ENCODE data around the gene SLC43A2. TPM values are rescaled to one million over a fixed set of nuclear protein-coding genes. Genes with fewer than 3 reads are reported as not detected.
A peak's percentile ranks its signal among the peaks of the same experiment; 100 is the strongest.

The SLC43A2 gene
- total and polyA plus RNA-seq, 10 of the 15 experiments (the other 5 are each of a cell fraction or from before 2014, with no cell fraction given) = 0.03 to 14.0 (median 5.3) TPM

GRCh38 chr17:1626333-1626732 is 2.3 kb downstream of the SLC43A2 start (continued):
- TF ChIP-seq ELK1 (IDR thresholded peaks at IDR 0.05; ENCODE audit: low read depth, low read length) (no peak), RELA (IDR thresholded peaks at IDR 0.05; ENCODE audit: borderline replicate concordance, partially characterized antibody) (no peak), TCF3 (IDR thresholded peaks at IDR 0.05; ENCODE audit: borderline replicate concordance, insufficient read depth, low read depth, low read length) (no peak), ZNF384 (IDR thresholded peaks at IDR 0.05; ENCODE audit: borderline replicate concordance, low read depth, low read length) (no peak)

GRCh38 chr17:1625581-1625980 is 3.1 kb downstream of the SLC43A2 start:
- POLR2A ChIA-PET = interaction anchor here (0.6 to 6.0 kb wide), 8 partner anchors 12 to 260 kb away, joined by 3 to 56 read pairs (median 5); partner anchors contain the start of genes INPP5K and RILP
- H4K20me1 ChIP-seq (ENCODE audit: control insufficient read depth, insufficient read depth) = no peaks in the 10 kb centered on the region
- TF ChIP-seq GATAD2B (conservative IDR thresholded peaks at IDR 0.05; ENCODE audit: low read depth) = no peak
- TF ChIP-seq MXI1 (IDR thresholded peaks at IDR 0.05; ENCODE audit: low read depth, low read length) = no peak
- TF ChIP-seq ZNF592 (IDR thresholded peaks at IDR 0.05) = no peak
- TF ChIP-seq PAX8 (IDR thresholded peaks at IDR 0.05) = no peak
- no peak for TF ChIP-seq E4F1 (IDR thresholded peaks at IDR 0.05; ENCODE audit: borderline replicate concordance, partially characterized antibody)
- no peak for TF ChIP-seq SMC3 (IDR thresholded peaks at IDR 0.05; ENCODE audit: borderline replicate concordance, low read length)
- TF ChIP-seq TCF3 (IDR thresholded peaks at IDR 0.05; ENCODE audit: borderline replicate concordance, insufficient read depth, low read depth, low read length) = no peak
- no peak for TF ChIP-seq PBX3 (IDR thresholded peaks at IDR 0.05; ENCODE audit: insufficient replicate concordance, low read depth, low read length)
- DNase-seq (ENCODE audit: low read depth, low spot score) = no peak
- no peaks in the 10 kb centered on the region for H3K36me3 ChIP-seq (ENCODE audit: control insufficient read depth in 2 of 2, insufficient read depth in 2 of 2, low read length in 1 of 2)
- RAD21 ChIA-PET (ENCODE audit: unreplicated experiment) = interaction anchor here (0.6 to 10.0 kb wide), 5 partner anchors 19 to 352 kb away, joined by 3 to 317 read pairs (median 4); no protein-coding TSS in a partner anchor
- peaks cover 6% of the 10 kb centered on the region for H3K79me2 ChIP-seq (ENCODE audit: control insufficient read depth, insufficient read depth, low read length)
- H3K4me2 ChIP-seq (ENCODE audit: control insufficient read depth, insufficient read depth) = 0 out of 2 replicates have a peak overlapping the region, but pooled peaks have one; percentile 12
- H2AFZ ChIP-seq (ENCODE audit: control insufficient read depth, low read depth, low read length) = peak overlapping the region; percentile 31
- CTCF ChIA-PET = interaction anchor here (0.6 to 9.9 kb wide), 12 partner anchors 10 to 420 kb away, joined by 3 to 380 read pairs (median 4); partner anchors contain the start of genes INPP5K and RILP
- H3K27ac ChIP-seq (ENCODE audit: control insufficient read depth, insufficient read depth) = no peak overlapping the region
- no peaks in the 10 kb centered on the region for H3K27me3 ChIP-seq (replicated peaks in 1 of 2; ENCODE audit: control insufficient read depth in 2 of 2, insufficient read depth in 2 of 2, low read length in 1 of 2)
- BruUV-seq (replicated peaks) = no TSS peak
- H3K9me3 ChIP-seq (replicated peaks; ENCODE audit: control insufficient read depth, insufficient read depth, low read length) = no peaks in the 10 kb centered on the region
- no peak overlapping the region for H3K9ac ChIP-seq (ENCODE audit: control insufficient read depth, insufficient read depth, low read length)
- no peak for FAIRE-seq
- in situ Hi-C loops (cut with MboI) (loop anchor here (10.0 kb wide), 1 partner anchor 51 kb away; no protein-coding TSS in a partner anchor), intact Hi-C loops (cut with micrococcal nuclease; ENCODE audit: unreplicated experiment) (loop anchor here (5.0 kb wide), 1 partner anchor 33 kb away; no protein-coding TSS in a partner anchor)
- peaks cover 29% of the 10 kb centered on the region for H3K4me1 ChIP-seq (ENCODE audit: control insufficient read depth, insufficient read depth, low read length)
- no peak for ATAC-seq
- WGBS (ENCODE audit: insufficient coverage, insufficient replicate concordance, low lambda C conversion rate, missing lambda C conversion rate) = 87% methylated on average over 6 of the region's 6 CpGs
- SMC1A ChIA-PET (ENCODE audit: uncharacterized antibody, unreplicated experiment) = interaction anchor here (0.9 to 3.5 kb wide), 6 partner anchors 12 to 92 kb away, joined by 3 to 34 read pairs (median 8); no protein-coding TSS in a partner anchor
- H3K4me3 ChIP-seq = no peak overlapping the region

Measured in GM12878 (cell line).